A549 treated with AZD9567 at 1 μM for 4 hours (cell line): Measurements from ENCODE around the gene GSTK1. TPM values are rescaled to one million over a fixed set of nuclear protein-coding genes. Genes with fewer than 3 reads are reported as not detected.

Experiments
- total RNA-seq: library from RNA; stranded (reverse); fragments of 200-300 nt; extraction: Qiagen RNA extraction; gene quantifications from 5 replicates; pipeline ENCODE4 v1.2.3, GENCODE V29; 2022; ENCODE audit not compliant: insufficient read depth

Gene GSTK1
- 118 to 128 TPM (median 122 TPM) in 5 replicates for total RNA-seq

GRCh38 chr7:143263266-143264195 is at the start of gene GSTK1:
Gene GSTK1, plus strand, starts transcription at chr7:143263441. Its CDS starts 73 bp downstream, at chr7:143263514.

GRCh38 chr7:143221737-143222136 is 41.5 kb upstream of the GSTK1 start, which contains the start of gene TAS2R40:
Gene TAS2R40, plus strand, starts transcription at chr7:143222037. Its CDS starts 42 bp downstream, at chr7:143222079.

GRCh38 chr7:143284591-143285469 is 21.6 kb downstream of the GSTK1 start, which contains the start of gene TMEM139:
Gene TMEM139, plus strand, starts transcription at chr7:143284958. Its CDS starts 1,000 bp downstream, at chr7:143285958.

GRCh38 chr7:143287935-143288826 is 24.9 kb downstream of the GSTK1 start, which contains the start of gene CASP2:
Gene CASP2, plus strand, starts transcription at chr7:143288351. Its CDS starts 105 bp downstream, at chr7:143288456.

GRCh38 chr7:143315776-143316175 is 52.5 kb downstream of the GSTK1 start, which contains the start of gene CLCN1:
Gene CLCN1, plus strand, starts transcription at chr7:143316111. Its CDS starts 102 bp downstream, at chr7:143316213.

Other genes with a start within 250 kb of the GSTK1 start
- not detected in 5 replicates for gene OR9A2, start 236.3 kb upstream of the GSTK1 start, total RNA-seq
- gene OR6V1, start 211.1 kb upstream of the GSTK1 start, total RNA-seq = not detected in 5 replicates
- 0.27 to 0.28 TPM in 2 of 5 replicates, not detected in the others for gene PIP, start 131.4 kb upstream of the GSTK1 start, total RNA-seq
- not detected in 5 replicates for gene TAS2R39, start 80.0 kb upstream of the GSTK1 start, total RNA-seq
- not detected in 5 replicates for gene TAS2R40, start 41.4 kb upstream of the GSTK1 start, total RNA-seq
- gene TMEM139, start 21.5 kb downstream of the GSTK1 start, total RNA-seq = 0.79 to 1.1 TPM (median 0.89 TPM) in 4 of 5 replicates, not detected in the other
- 17.8 to 19.7 TPM (median 19.1 TPM) in 5 replicates for gene CASP2, start 24.9 kb downstream of the GSTK1 start, total RNA-seq
- gene CLCN1, start 52.7 kb downstream of the GSTK1 start, total RNA-seq = 0.03 to 0.05 TPM (median 0.03 TPM) in 3 of 5 replicates, not detected in the others
- 0.26 to 0.41 TPM (median 0.37 TPM) in 4 of 5 replicates, not detected in the other for gene FAM131B, start 99.3 kb downstream of the GSTK1 start, total RNA-seq
- 156 to 180 TPM (median 176 TPM) in 5 replicates for gene ZYX, start 117.9 kb downstream of the GSTK1 start, total RNA-seq
- gene EPHA1, start 145.4 kb downstream of the GSTK1 start, total RNA-seq = 0.03 to 0.05 TPM in 2 of 5 replicates, not detected in the others
- gene TAS2R60, start 180.0 kb downstream of the GSTK1 start, total RNA-seq = not detected in 5 replicates
- gene TAS2R41, start 214.4 kb downstream of the GSTK1 start, total RNA-seq = not detected in 5 replicates